ENCODE measurements around the gene APBA2. TPM values are rescaled to one million over a fixed set of nuclear protein-coding genes. Genes with fewer than 3 reads are reported as not detected.

The APBA2 gene
- total RNA-seq, 4 donors from 2014 or later: 3.3 to 5.4 (median 4.5) TPM

DNA sequence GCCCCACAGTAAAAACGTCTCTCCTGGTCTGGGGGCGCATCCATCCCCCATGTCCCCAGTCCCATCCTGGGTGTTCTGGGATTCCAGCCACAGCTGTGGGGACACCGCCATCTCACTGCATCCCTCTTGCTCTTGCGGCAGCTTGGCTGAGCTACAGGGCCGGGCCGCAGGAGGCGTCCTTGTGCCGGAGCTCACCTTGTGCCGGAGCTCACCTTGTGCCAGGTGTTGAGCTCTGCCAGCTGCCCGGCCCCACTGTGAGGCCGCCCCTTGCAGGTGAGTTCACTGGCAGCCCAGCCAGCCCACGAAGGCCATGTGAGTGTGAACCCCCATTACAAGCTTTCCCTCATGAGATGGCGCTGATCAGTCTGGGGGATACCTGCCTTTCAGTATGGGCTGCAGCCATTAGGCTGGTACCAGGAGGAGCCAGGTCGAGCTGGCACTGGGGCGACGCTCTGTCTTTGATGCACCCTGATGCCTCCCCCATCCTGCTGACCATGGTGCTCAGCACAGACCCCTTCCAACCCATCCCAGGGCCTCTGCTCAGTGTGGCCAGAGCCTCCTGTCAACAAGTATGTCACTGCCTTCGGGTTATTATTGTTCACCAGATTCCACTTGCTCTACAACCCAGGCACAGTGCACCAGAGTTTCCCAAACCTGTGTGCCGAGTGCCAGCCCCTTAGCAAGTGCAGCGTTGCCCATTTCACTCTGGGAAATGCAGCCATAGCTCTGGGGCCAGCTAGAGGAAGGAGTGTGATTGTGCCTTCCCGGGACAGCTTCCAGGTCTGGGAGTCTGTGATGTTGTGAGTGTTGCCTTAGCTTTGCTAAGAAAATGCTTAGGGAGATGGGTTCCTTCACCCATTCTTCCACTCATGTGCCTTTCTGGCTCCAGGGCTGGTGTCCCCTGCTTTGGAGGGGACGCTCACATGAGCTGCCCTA is 105.7 kb downstream of the APBA2 start:
- no peaks in the 10 kb centered on the region for H3K36me3 ChIP-seq
- no peak overlapping the region for H3K27ac ChIP-seq
- no peak for TF ChIP-seq POLR2A (IDR thresholded peaks at IDR 0.05)
- TF ChIP-seq, protein P1, sequence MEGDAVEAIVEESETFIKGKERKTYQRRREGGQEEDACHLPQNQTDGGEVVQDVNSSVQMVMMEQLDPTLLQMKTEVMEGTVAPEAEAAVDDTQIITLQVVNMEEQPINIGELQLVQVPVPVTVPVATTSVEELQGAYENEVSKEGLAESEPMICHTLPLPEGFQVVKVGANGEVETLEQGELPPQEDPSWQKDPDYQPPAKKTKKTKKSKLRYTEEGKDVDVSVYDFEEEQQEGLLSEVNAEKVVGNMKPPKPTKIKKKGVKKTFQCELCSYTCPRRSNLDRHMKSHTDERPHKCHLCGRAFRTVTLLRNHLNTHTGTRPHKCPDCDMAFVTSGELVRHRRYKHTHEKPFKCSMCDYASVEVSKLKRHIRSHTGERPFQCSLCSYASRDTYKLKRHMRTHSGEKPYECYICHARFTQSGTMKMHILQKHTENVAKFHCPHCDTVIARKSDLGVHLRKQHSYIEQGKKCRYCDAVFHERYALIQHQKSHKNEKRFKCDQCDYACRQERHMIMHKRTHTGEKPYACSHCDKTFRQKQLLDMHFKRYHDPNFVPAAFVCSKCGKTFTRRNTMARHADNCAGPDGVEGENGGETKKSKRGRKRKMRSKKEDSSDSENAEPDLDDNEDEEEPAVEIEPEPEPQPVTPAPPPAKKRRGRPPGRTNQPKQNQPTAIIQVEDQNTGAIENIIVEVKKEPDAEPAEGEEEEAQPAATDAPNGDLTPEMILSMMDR (IDR thresholded peaks at IDR 0.05): no peak
- TF ChIP-seq EP300 (IDR thresholded peaks at IDR 0.05): no peak
- no peaks in the 10 kb centered on the region for H3K27me3 ChIP-seq
- H3K4me1 ChIP-seq: peaks cover 0 to 12% (median 0%) of the 10 kb centered on the region in 4 donors
- no peaks in the 10 kb centered on the region for H3K9me3 ChIP-seq
- DNase-seq (ENCODE audit: low spot score in 2 of 2): no peak
- no peak overlapping the region for H3K4me3 ChIP-seq
- 89 to 93% methylated on average over 19 to 21 of the region's 21 CpGs for WGBS, 2 donors

DNA sequence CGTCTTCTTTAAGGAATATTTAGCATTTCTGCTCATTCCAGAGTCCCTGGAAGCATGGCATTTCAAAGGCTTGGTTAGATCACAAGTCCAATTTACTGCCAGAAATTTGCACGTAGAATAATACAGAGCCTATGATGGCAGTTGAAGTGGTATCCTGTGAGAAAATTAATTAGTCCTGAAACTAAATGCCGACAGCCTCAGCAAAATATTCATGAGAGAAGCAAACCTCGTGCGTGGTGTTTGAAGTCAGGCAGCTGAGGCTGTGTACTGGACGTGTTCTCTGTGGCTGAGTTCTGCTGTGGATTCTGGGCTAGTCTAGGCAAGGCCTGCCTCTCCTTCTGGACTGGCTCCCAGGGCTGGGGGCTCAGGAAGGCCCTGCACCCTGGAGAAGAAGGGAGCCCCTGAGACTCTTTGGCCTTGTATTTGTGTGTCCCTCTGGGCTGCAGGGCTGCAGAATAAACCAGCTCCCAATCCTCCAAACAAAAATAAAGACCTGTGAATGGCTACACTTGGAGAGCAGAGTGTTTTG is 106.6 kb downstream of the APBA2 start:
- 82% methylated on average over 6 of the region's 6 CpGs for WGBS, 2 donors
- DNase-seq (ENCODE audit: low spot score in 2 of 2): no peak
- Histone ChIP-seq H3K4me1 (peaks cover 0 to 12% (median 0%) of the 10 kb centered on the region in 4 donors), H3K27ac (no peak overlapping the region), H3K27me3 (no peaks in the 10 kb centered on the region), H3K36me3 (no peaks in the 10 kb centered on the region), H3K9me3 (no peaks in the 10 kb centered on the region), H3K4me3 (no peak overlapping the region)
- TF ChIP-seq, protein P1 (IDR thresholded peaks at IDR 0.05): no peak

DNA sequence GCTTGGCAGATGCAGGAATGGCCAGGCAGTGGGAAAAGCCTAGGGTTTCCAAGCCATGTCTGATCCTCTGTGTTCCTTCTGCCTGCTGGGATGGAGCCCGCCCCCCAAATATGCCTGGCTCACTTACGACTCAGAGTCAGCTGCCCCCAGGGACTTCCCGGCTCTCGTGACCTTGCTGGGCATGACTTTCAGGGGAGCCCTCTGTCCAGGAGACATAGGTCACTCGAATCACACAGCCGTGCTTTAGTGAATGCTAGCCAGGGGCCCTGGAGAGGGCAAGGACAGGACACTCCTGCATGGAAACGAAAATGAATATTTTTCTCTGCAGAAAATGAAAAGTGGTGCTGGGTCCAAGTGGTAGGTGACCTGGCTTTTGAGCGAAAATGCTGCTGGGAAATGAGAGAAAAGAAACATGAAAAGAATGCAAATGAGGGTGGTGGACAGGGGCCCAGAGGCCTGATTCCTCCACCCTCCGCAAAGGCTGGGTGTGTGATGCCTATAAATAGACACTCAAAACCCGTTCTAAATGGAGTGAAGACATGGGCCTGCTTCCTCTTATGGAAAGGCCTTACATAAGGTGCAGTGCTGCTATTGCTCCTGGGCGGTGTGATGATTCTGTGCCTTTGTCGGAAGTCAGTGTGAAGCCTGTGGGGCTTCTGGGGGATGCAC is 107.4 kb downstream of the APBA2 start:
- 47 to 48% methylated on average over 11 to 12 of the region's 12 CpGs for WGBS, 2 donors
- DNase-seq (ENCODE audit: low spot score in 2 of 2): no peak
- Histone ChIP-seq H3K9me3 (no peaks in the 10 kb centered on the region), H3K27ac (no peak overlapping the region), H3K36me3 (no peaks in the 10 kb centered on the region), H3K4me3 (no peak overlapping the region), H3K27me3 (no peaks in the 10 kb centered on the region), H3K4me1 (peaks cover 0 to 12% (median 0%) of the 10 kb centered on the region in 4 donors)
- TF ChIP-seq POLR2A (IDR thresholded peaks at IDR 0.05) (no peak), EP300 (IDR thresholded peaks at IDR 0.05) (no peak)
- TF ChIP-seq, protein P1 (IDR thresholded peaks at IDR 0.05): no peak

DNA sequence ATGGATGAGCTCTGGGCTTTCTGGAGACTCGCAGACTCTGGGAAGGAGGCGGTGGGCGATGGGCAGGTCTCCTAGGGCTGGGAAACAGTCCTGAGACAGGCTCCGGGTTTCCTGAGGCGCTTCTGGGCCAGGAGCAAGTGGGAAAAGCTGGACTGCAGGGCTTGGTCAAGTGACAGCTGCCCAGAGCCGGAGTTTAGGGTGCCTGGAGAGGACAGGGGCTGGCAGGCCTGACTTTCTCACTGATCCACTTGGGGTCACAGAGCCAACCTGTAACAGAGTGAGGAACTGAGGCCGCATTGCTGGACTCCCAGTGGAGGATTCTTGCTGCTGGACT is 107.9 kb downstream of the APBA2 start:
- DNase-seq (ENCODE audit: low spot score in 2 of 2): no peak
- H3K27ac ChIP-seq: no peak overlapping the region

More for the DNA sequence above, 107.9 kb downstream of the APBA2 start:
- H3K36me3 ChIP-seq: no peaks in the 10 kb centered on the region
- H3K4me3 ChIP-seq: no peak overlapping the region
- H3K4me1 ChIP-seq: peaks cover 0 to 12% (median 0%) of the 10 kb centered on the region in 4 donors
- TF ChIP-seq, protein P1 (IDR thresholded peaks at IDR 0.05): no peak
- TF ChIP-seq POLR2A (IDR thresholded peaks at IDR 0.05): no peak
- TF ChIP-seq EP300 (IDR thresholded peaks at IDR 0.05): no peak
- H3K9me3 ChIP-seq: no peaks in the 10 kb centered on the region
- 90 to 97% methylated on average over 6 to 7 of the region's 7 CpGs for WGBS, 2 donors
- H3K27me3 ChIP-seq: no peaks in the 10 kb centered on the region

Measured in tibial nerve (tissue), 4 donors.